Measurements from ENCODE around the gene LDLRAD4.

The LDLRAD4 gene

GRCh38 chr18:13201292-13201691 lies 17.3 kb upstream of the LDLRAD4 start:
- DNase-seq = no peak

GRCh38 chr18:13202571-13202970 lies 16.0 kb upstream of the LDLRAD4 start:
- DNase-seq = no peak

- DNase-seq = no peak
Measured at GRCh38 chr18:13206301-13206700, 12.3 kb upstream of the LDLRAD4 start.

GRCh38 chr18:13207294-13207693 lies 11.3 kb upstream of the LDLRAD4 start:
- no peak for DNase-seq

GRCh38 chr18:13211534-13211933 lies 7.0 kb upstream of the LDLRAD4 start:
- no peak for DNase-seq

GRCh38 chr18:13213036-13213795 lies 5.3 kb upstream of the LDLRAD4 start:
- DNase-seq = no peak

GRCh38 chr18:13214609-13215008 lies 4.0 kb upstream of the LDLRAD4 start:
- no peak for DNase-seq

GRCh38 chr18:13216092-13216582 lies 2.4 kb upstream of the LDLRAD4 start:
- DNase-seq = peak in 45 of 51 donors; percentile 11 to 90 (median 70)

GRCh38 chr18:13216711-13217465 lies 1.7 kb upstream of the LDLRAD4 start:
- peak in 34 of 51 donors; percentile 5 to 88 (median 67) for DNase-seq

- DNase-seq = peak in 37 of 51 donors; percentile 5 to 88 (median 68)
Measured at GRCh38 chr18:13217466-13217961, 1.0 kb upstream of the LDLRAD4 start.

GRCh38 chr18:13217971-13218367 lies 591 bp upstream of the LDLRAD4 start:
- peak in 6 of 51 donors; percentile 34 to 69 (median 62) for DNase-seq

- DNase-seq = no peak
Measured at GRCh38 chr18:13218997-13219396, 437 bp downstream of the LDLRAD4 start.

GRCh38 chr18:13219593-13220159 lies 1.1 kb downstream of the LDLRAD4 start:
- DNase-seq = no peak

GRCh38 chr18:13220361-13220991 lies 1.9 kb downstream of the LDLRAD4 start:
- DNase-seq = peak in 3 of 51 donors; percentile 8 to 38 (median 37)

GRCh38 chr18:13221869-13222855 lies 3.6 kb downstream of the LDLRAD4 start:
- DNase-seq = peak in 21 of 51 donors; percentile 7 to 61 (median 33)

- no peak for DNase-seq
Measured at GRCh38 chr18:13222856-13223281, 4.3 kb downstream of the LDLRAD4 start.

- peak in 6 of 51 donors; percentile 9 to 29 (median 18) for DNase-seq
Measured at GRCh38 chr18:13223311-13224143, 5.0 kb downstream of the LDLRAD4 start.

- DNase-seq = no peak
Measured at GRCh38 chr18:13225261-13225660, 6.7 kb downstream of the LDLRAD4 start.

- DNase-seq = no peak
Measured at GRCh38 chr18:13226533-13227144, 8.1 kb downstream of the LDLRAD4 start.

Measured in hypothalamus (tissue), 51 donors.